ENCODE results near the gene MUSTN1.

MUSTN1 gene

GRCh38 chr3:52852419-52852818, 17.6 kb upstream of the MUSTN1 start:
- no peak for DNase-seq (ENCODE audit: low spot score)

GRCh38 chr3:52851348-52851747, 16.5 kb upstream of the MUSTN1 start:
- peak; percentile 50 for DNase-seq (ENCODE audit: low spot score)

- DNase-seq (ENCODE audit: low spot score): no peak
Observed at GRCh38 chr3:52849656-52850055, 14.8 kb upstream of the MUSTN1 start.

- DNase-seq (ENCODE audit: low spot score): no peak
Observed at GRCh38 chr3:52848617-52849016, 13.8 kb upstream of the MUSTN1 start.

- DNase-seq (ENCODE audit: low spot score): no peak
Observed at GRCh38 chr3:52847726-52848125, 12.9 kb upstream of the MUSTN1 start.

- DNase-seq (ENCODE audit: low spot score): no peak
Observed at GRCh38 chr3:52847241-52847640, 12.4 kb upstream of the MUSTN1 start.

- DNase-seq (ENCODE audit: low spot score): no peak
Observed at GRCh38 chr3:52846432-52846965, 11.7 kb upstream of the MUSTN1 start.

- peak; percentile 23 for DNase-seq (ENCODE audit: low spot score)
Observed at GRCh38 chr3:52845691-52846431, 11.0 kb upstream of the MUSTN1 start.

GRCh38 chr3:52845157-52845556, 10.3 kb upstream of the MUSTN1 start:
- no peak for DNase-seq (ENCODE audit: low spot score)

GRCh38 chr3:52844290-52844975, 9.6 kb upstream of the MUSTN1 start:
- no peak for DNase-seq (ENCODE audit: low spot score)

- DNase-seq (ENCODE audit: low spot score): no peak
Observed at GRCh38 chr3:52843881-52844280, 9.1 kb upstream of the MUSTN1 start.

GRCh38 chr3:52843108-52843865, 8.5 kb upstream of the MUSTN1 start:
- no peak for DNase-seq (ENCODE audit: low spot score)

- DNase-seq (ENCODE audit: low spot score): no peak
Observed at GRCh38 chr3:52842424-52842823, 7.6 kb upstream of the MUSTN1 start.

- DNase-seq (ENCODE audit: low spot score): no peak
Observed at GRCh38 chr3:52841981-52842340, 7.1 kb upstream of the MUSTN1 start.

- no peak for DNase-seq (ENCODE audit: low spot score)
Observed at GRCh38 chr3:52841211-52841980, 6.6 kb upstream of the MUSTN1 start.

- DNase-seq (ENCODE audit: low spot score): no peak
Observed at GRCh38 chr3:52839892-52840545, 5.2 kb upstream of the MUSTN1 start.

GRCh38 chr3:52839268-52839575, 4.4 kb upstream of the MUSTN1 start:
- DNase-seq (ENCODE audit: low spot score): no peak

- no peak for DNase-seq (ENCODE audit: low spot score)
Observed at GRCh38 chr3:52838561-52839267, 3.9 kb upstream of the MUSTN1 start.

- no peak for DNase-seq (ENCODE audit: low spot score)
Observed at GRCh38 chr3:52836986-52837385, 2.2 kb upstream of the MUSTN1 start.

GRCh38 chr3:52836471-52836845, 1.6 kb upstream of the MUSTN1 start:
- DNase-seq (ENCODE audit: low spot score): no peak
